Subcutaneous abdominal adipose tissue (tissue), 5 donors: ENCODE data around the gene RP2.

Experiments
- H3K27ac ChIP-seq: one replicate; pipeline ENCODE4 v1.7.0; 2013; ENCODE audit warnings: low read depth, mild to moderate bottlenecking, inconsistent platforms, low read length, moderate library complexity
- H3K27me3 ChIP-seq, 5 donors: one replicate each; pipeline ENCODE4 v1.7.0; 2013; ENCODE audit warnings: low read length in 5 of 5, inconsistent platforms in 1 of 5; ENCODE audit not compliant: control insufficient read depth in 5 of 5, insufficient read depth in 4 of 5
- H3K36me3 ChIP-seq, 5 donors: one replicate each; pipeline ENCODE4 v1.7.0; 2013; ENCODE audit warnings: low read length in 5 of 5; ENCODE audit not compliant: control insufficient read depth in 5 of 5, insufficient read depth in 5 of 5
- H3K4me1 ChIP-seq, 5 donors: one replicate each; pipeline ENCODE4 v1.7.0; 2013; ENCODE audit warnings: low read length in 5 of 5, mild to moderate bottlenecking in 3 of 5, moderate library complexity in 1 of 5; ENCODE audit not compliant: control insufficient read depth in 5 of 5, insufficient read depth in 5 of 5
- H3K4me3 ChIP-seq, 5 donors: one replicate each; pipeline ENCODE4 v1.7.0; 2013; ENCODE audit warnings: low read length in 5 of 5, low read depth in 1 of 5
- H3K9ac ChIP-seq, 5 donors: one replicate each; pipeline ENCODE4 v1.7.0; 2013; ENCODE audit warnings: low read length in 5 of 5, mild to moderate bottlenecking in 4 of 5, moderate library complexity in 3 of 5
- H3K9me3 ChIP-seq, 5 donors: one replicate each; pipeline ENCODE4 v1.7.0; 2013; ENCODE audit warnings: low read length in 5 of 5; ENCODE audit not compliant: control insufficient read depth in 5 of 5
- donor health status: healthy.
- donor health status: healthy.
- donor health status: healthy.
- donor health status: healthy.
- donor health status: healthy.

Gene RP2

GRCh38 chrX:46812445-46812844 lies 24.4 kb upstream of the RP2 start:
- no peak overlapping the region for H3K9ac ChIP-seq
- H3K27me3 ChIP-seq: peaks cover 0 to 12% (median 0%) of the 10 kb centered on the region in 5 donors
- H3K4me3 ChIP-seq: no peak overlapping the region
- H3K36me3 ChIP-seq: no peaks in the 10 kb centered on the region
- no peaks in the 10 kb centered on the region for H3K4me1 ChIP-seq
- H3K9me3 ChIP-seq: no peaks in the 10 kb centered on the region
- H3K27ac ChIP-seq: no peak overlapping the region

GRCh38 chrX:46814966-46815365 lies 21.9 kb upstream of the RP2 start:
- H3K36me3 ChIP-seq: no peaks in the 10 kb centered on the region
- no peaks in the 10 kb centered on the region for H3K4me1 ChIP-seq
- no peak overlapping the region for H3K9ac ChIP-seq
- H3K9me3 ChIP-seq: peaks cover 0 to 2% (median 0%) of the 10 kb centered on the region in 5 donors
- H3K27ac ChIP-seq: no peak overlapping the region
- H3K4me3 ChIP-seq: no peak overlapping the region
- H3K27me3 ChIP-seq: peaks cover 0 to 20% (median 9%) of the 10 kb centered on the region in 5 donors

GRCh38 chrX:46819136-46819535 lies 17.7 kb upstream of the RP2 start:
- H3K36me3 ChIP-seq: no peaks in the 10 kb centered on the region
- peaks cover 0 to 16% (median 9%) of the 10 kb centered on the region in 5 donors for H3K27me3 ChIP-seq
- peaks cover 0 to 7% (median 0%) of the 10 kb centered on the region in 5 donors for H3K9me3 ChIP-seq
- H3K4me3 ChIP-seq: no peak overlapping the region
- H3K4me1 ChIP-seq: no peaks in the 10 kb centered on the region
- H3K27ac ChIP-seq: no peak overlapping the region
- no peak overlapping the region for H3K9ac ChIP-seq

- no peak overlapping the region for H3K4me3 ChIP-seq
- H3K9ac ChIP-seq: no peak overlapping the region
- peaks cover 0 to 12% (median 9%) of the 10 kb centered on the region in 5 donors for H3K27me3 ChIP-seq
- H3K27ac ChIP-seq: no peak overlapping the region
- H3K9me3 ChIP-seq: peaks cover 0 to 7% (median 0%) of the 10 kb centered on the region in 5 donors
- no peaks in the 10 kb centered on the region for H3K36me3 ChIP-seq
- no peaks in the 10 kb centered on the region for H3K4me1 ChIP-seq
Measured at GRCh38 chrX:46820391-46821100, 16.3 kb upstream of the RP2 start.

GRCh38 chrX:46823481-46823880 lies 13.4 kb upstream of the RP2 start:
- H3K9ac ChIP-seq: no peak overlapping the region
- no peaks in the 10 kb centered on the region for H3K4me1 ChIP-seq
- H3K36me3 ChIP-seq: no peaks in the 10 kb centered on the region
- peaks cover 0 to 7% (median 0%) of the 10 kb centered on the region in 5 donors for H3K9me3 ChIP-seq
- H3K27me3 ChIP-seq: peaks cover 0 to 12% (median 5%) of the 10 kb centered on the region in 5 donors
- H3K27ac ChIP-seq: no peak overlapping the region
- H3K4me3 ChIP-seq: no peak overlapping the region

- Histone ChIP-seq H3K36me3 (no peaks in the 10 kb centered on the region), H3K27me3 (peaks cover 0 to 4% (median 0%) of the 10 kb centered on the region in 5 donors), H3K4me3 (no peak overlapping the region), H3K9ac (no peak overlapping the region), H3K27ac (no peak overlapping the region), H3K4me1 (peaks cover 0 to 6% (median 2%) of the 10 kb centered on the region in 5 donors), H3K9me3 (peaks cover 0 to 2% (median 0%) of the 10 kb centered on the region in 5 donors)
Measured at GRCh38 chrX:46831765-46832327, 5.0 kb upstream of the RP2 start.

GRCh38 chrX:46837558-46838485 lies 979 bp downstream of the RP2 start:
- peaks cover 0 to 3% (median 0%) of the 10 kb centered on the region in 5 donors for H3K9me3 ChIP-seq
- H3K9ac ChIP-seq: peak overlapping the region; percentile 65 to 78 (median 69)
- H3K4me3 ChIP-seq: peak overlapping the region; percentile 63 to 87 (median 75)
- H3K27me3 ChIP-seq: no peaks in the 10 kb centered on the region
- peaks cover 0 to 11% (median 9%) of the 10 kb centered on the region in 5 donors for H3K4me1 ChIP-seq
- peak overlapping the region; percentile 86 for H3K27ac ChIP-seq
- H3K36me3 ChIP-seq: no peaks in the 10 kb centered on the region

GRCh38 chrX:46838486-46838870 lies 1.6 kb downstream of the RP2 start:
- no peaks in the 10 kb centered on the region for H3K36me3 ChIP-seq
- H3K4me3 ChIP-seq: peak overlapping the region in 3 of 5 donors; percentile 71 to 87 (median 75)
- H3K4me1 ChIP-seq: peaks cover 0 to 9% (median 8%) of the 10 kb centered on the region in 5 donors
- peaks cover 0 to 3% (median 0%) of the 10 kb centered on the region in 5 donors for H3K9me3 ChIP-seq
- H3K27ac ChIP-seq: no peak overlapping the region
- no peak overlapping the region for H3K9ac ChIP-seq
- no peaks in the 10 kb centered on the region for H3K27me3 ChIP-seq

- Histone ChIP-seq H3K4me3 (no peak overlapping the region), H3K27me3 (no peaks in the 10 kb centered on the region), H3K9me3 (peaks cover 0 to 3% (median 0%) of the 10 kb centered on the region in 5 donors)
Measured at GRCh38 chrX:46838974-46839480, 2.2 kb downstream of the RP2 start.

More at GRCh38 chrX:46838974-46839480, 2.2 kb downstream of the RP2 start:
- Histone ChIP-seq H3K27ac (no peak overlapping the region), H3K9ac (no peak overlapping the region), H3K4me1 (peaks cover 0 to 9% (median 8%) of the 10 kb centered on the region in 5 donors), H3K36me3 (no peaks in the 10 kb centered on the region)
